ENCODE results near the gene C3. TPM values are rescaled to one million over a fixed set of nuclear protein-coding genes. Genes with fewer than 3 reads are reported as not detected.

C3 gene
- total RNA-seq, 4 donors from 2014 or later, result 28.8 to 155 (median 79.6) TPM

DNA sequence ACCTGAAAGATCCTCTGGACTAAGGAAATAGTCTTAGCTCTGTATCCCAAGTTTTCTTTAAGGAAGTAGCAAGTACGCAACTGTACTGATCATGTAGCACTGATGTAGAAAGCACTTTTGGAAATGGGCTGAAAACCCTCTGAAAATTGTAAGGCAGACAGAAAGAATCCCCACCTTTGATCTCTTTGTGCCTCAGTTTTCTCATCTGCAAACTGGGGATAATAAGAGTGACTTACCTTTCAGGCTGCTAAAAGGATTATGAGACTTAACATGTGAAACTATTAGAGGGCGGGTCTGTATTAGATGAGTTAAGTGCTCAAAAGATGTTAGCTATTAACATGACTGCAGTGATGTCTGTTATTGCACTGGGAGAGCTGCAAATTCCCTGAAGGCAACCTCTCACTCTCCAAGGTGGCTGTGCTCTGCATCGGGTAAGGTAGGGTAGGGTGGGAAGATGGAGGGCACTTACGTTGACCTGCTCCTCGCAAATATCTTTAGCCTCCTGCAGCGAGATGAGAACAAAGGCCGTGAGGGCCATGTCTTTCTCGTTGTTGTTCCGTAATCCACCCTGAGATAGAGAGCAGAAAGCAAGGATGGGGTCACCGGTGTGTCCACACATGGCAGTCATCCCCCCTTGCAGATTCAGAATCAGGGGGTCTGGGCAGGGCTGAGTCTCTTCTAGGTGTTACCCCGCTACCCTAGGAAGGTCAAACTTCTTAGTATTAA lies 30.1 kb downstream of the C3 start:
- no peak overlapping the region for H3K4me3 ChIP-seq (ENCODE audit: low read depth, poor library complexity, severe bottlenecking)
- WGBS, 2 donors, result 85 to 87% methylated on average over 11 of the region's 11 CpGs
- intact Hi-C loops (cut with DNase I; ENCODE audit: low total_unique reads), result no loop called here
- DNase-seq (ENCODE audit: low spot score in 2 of 2), result no peak
- no peak for TF ChIP-seq POLR2A (IDR thresholded peaks at IDR 0.05)
- TF ChIP-seq, protein P1, sequence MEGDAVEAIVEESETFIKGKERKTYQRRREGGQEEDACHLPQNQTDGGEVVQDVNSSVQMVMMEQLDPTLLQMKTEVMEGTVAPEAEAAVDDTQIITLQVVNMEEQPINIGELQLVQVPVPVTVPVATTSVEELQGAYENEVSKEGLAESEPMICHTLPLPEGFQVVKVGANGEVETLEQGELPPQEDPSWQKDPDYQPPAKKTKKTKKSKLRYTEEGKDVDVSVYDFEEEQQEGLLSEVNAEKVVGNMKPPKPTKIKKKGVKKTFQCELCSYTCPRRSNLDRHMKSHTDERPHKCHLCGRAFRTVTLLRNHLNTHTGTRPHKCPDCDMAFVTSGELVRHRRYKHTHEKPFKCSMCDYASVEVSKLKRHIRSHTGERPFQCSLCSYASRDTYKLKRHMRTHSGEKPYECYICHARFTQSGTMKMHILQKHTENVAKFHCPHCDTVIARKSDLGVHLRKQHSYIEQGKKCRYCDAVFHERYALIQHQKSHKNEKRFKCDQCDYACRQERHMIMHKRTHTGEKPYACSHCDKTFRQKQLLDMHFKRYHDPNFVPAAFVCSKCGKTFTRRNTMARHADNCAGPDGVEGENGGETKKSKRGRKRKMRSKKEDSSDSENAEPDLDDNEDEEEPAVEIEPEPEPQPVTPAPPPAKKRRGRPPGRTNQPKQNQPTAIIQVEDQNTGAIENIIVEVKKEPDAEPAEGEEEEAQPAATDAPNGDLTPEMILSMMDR (IDR thresholded peaks at IDR 0.05), result no peak

DNA sequence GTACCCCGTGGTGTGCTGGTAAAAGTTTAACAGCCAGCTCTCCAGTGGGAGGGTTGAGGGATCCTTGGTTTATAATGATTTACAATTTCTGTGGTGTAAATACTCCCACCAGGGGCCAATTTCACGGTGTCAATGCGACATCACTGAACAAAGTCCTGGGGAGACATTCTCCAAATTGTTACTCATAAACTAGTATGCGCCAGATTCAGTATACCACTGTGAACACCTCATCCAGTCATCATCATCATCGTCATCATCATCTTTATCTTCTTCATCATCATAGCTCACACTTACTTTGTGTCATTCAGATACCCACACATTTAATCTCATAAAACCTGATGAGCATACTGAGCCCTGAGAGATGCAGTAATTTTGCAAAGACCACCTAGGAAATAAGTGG lies 33.3 kb downstream of the C3 start:
- TF ChIP-seq POLR2A (IDR thresholded peaks at IDR 0.05), result no peak
- TF ChIP-seq, protein P1 (IDR thresholded peaks at IDR 0.05), result no peak
- 68 to 81% methylated on average over 5 of the region's 5 CpGs for WGBS, 2 donors

DNA sequence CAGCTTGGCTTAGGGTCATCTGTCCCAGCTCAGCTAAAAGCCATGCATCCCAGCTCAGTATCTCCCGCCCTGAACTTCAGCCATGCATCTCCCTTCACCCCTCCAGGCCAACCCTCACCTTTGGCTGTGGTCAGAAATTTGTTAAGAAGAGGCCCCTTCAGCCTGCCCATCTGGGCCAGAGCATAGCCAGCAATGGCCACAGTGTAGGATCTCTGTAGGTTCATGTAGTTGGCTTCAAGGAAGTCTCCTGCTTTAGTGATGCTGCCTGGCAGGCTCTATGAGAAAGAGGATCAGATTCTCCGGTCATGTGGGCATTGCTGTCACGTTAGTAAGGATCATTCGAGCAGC lies 33.8 kb downstream of the C3 start:
- TF ChIP-seq, protein P1 (IDR thresholded peaks at IDR 0.05), result no peak
- no peak for TF ChIP-seq POLR2A (IDR thresholded peaks at IDR 0.05)
- intact Hi-C loops (cut with DNase I; ENCODE audit: low total_unique reads), result no loop called here
- no peak for DNase-seq (ENCODE audit: low spot score in 2 of 2)
- WGBS, 2 donors, result 79 to 84% methylated on average over 4 of the region's 4 CpGs
- H3K4me3 ChIP-seq (ENCODE audit: low read depth, poor library complexity, severe bottlenecking), result no peak overlapping the region

More for the DNA sequence above, 33.3 kb downstream of the C3 start:
- no peak for DNase-seq (ENCODE audit: low spot score in 2 of 2)
- H3K4me3 ChIP-seq (ENCODE audit: low read depth, poor library complexity, severe bottlenecking), result no peak overlapping the region
- intact Hi-C loops (cut with DNase I; ENCODE audit: low total_unique reads), result no loop called here

DNA sequence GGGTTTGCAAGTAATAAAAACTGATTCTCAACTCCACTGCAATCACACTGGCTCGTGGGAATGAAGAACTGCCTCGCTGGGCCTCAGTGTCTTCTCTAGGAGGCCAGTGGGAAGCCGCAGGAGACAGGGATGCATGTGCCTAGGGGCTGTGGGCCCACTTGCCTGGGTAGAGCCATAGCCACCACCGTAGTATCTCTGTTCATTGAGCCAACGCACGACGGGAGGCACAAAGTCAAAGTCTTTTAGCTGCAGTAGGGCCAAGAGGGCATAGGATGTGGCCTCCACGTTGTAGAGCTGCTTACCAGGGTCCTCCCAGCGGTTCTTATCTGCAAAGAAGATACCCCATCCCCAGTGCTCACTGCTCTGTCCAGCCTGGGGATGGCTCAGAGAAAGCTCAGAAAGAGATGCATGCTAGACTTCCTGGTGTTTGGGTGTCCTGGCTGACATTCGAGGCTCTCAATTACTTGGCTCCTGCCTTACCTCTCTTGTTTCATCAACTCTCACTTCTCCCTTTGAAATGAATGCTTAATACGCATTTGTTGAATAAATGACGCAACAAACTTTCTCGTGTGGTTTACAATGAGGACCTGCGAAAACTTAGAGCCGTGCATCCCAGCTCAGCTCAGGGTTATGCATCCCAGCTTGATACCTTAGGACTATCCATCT lies 34.4 kb downstream of the C3 start:
- no peak for DNase-seq (ENCODE audit: low spot score in 2 of 2)
- no peak for TF ChIP-seq POLR2A (IDR thresholded peaks at IDR 0.05)
- TF ChIP-seq, protein P1 (IDR thresholded peaks at IDR 0.05), result no peak
- intact Hi-C loops (cut with DNase I; ENCODE audit: low total_unique reads), result no loop called here
- no peak overlapping the region for H3K4me3 ChIP-seq (ENCODE audit: low read depth, poor library complexity, severe bottlenecking)
- WGBS, 2 donors, result 80 to 87% methylated on average over 14 to 15 of the region's 15 CpGs

DNA sequence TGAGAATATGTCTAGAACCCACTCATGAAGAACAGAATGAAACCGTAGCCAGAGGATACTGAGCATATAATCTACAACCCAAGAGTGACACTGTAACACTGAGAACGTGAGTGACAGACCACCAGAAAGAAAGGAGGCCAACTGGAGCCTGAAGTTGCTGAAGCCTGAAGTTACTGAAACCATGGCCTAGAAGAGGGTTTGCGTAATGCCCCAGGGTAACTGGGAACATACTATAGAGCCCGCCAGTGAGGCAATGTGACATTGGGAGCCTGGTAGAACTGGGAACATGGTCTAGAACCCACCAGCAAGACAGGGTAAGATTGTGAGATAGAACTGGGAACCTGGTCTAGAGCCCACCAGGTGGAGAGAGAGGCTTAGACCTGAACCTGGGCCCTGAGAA lies 35.0 kb downstream of the C3 start:
- intact Hi-C loops (cut with DNase I; ENCODE audit: low total_unique reads), result no loop called here
- TF ChIP-seq, protein P1 (IDR thresholded peaks at IDR 0.05), result no peak
- no peak for TF ChIP-seq POLR2A (IDR thresholded peaks at IDR 0.05)
- no peak overlapping the region for H3K4me3 ChIP-seq (ENCODE audit: low read depth, poor library complexity, severe bottlenecking)
- WGBS, 2 donors, result 87 to 88% methylated on average over 4 of the region's 4 CpGs
- DNase-seq (ENCODE audit: low spot score in 2 of 2), result no peak
